Activated CD4-positive, alpha-beta T cell treated with anti-CD3 and anti-CD28 coated beads, Interleukin-2, amount 50 U/mL, for 16 hours (primary cell): ENCODE results near the gene PLXDC1.
A peak's percentile ranks its signal among the peaks of the same experiment; 100 is the strongest.
"Not testable (repeated sequence)": the region's sequence is repeated elsewhere in the genome, so short reads cannot be mapped to it uniquely, and the experiment has no call there.

Source experiments
- DNase-seq: peaks from one replicate; pipeline ENCODE4 v3.0.0-alpha.2; 2020

Gene PLXDC1

DNA sequence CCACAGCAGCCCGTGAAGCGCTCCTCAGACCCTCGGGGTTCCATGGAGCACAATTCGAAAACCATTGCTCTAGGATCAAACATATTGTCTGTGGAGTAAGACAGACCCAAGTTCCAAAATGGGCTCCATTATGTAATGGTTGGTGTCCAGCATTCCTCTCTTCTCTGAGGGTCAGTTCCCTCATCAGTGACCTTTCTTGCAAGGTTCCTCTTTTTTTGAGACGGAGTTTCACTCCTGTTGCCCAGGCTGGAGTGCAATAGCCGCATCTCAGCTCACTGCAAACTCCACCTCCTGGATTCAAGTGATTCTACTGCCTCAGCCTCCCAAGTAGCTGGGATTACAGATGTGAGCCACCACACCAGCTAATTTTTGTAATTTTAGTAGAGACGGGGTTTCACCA lies 28.4 kb downstream of the PLXDC1 start:
- DNase-seq: no peak

DNA sequence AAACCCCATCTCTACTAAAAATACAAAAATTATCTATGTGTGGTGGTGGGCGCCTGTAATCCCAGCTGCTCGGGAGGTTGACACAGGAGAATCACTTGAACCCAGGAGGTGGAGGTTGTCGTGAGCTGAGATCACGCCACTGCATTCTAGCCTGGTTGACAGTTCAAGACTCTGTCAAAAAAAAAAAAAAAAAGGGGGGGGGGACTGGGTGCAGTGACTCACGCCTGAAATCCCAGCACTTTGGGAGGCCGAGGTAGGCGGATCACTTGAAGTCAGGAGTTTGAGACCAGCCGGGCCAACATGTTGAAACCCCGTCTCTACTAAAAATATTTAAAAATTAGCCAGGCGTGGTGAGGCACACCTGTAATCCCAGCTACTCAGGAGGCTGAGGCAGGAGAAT lies 29.5 kb downstream of the PLXDC1 start:
- DNase-seq: not testable (repeated sequence)

DNA sequence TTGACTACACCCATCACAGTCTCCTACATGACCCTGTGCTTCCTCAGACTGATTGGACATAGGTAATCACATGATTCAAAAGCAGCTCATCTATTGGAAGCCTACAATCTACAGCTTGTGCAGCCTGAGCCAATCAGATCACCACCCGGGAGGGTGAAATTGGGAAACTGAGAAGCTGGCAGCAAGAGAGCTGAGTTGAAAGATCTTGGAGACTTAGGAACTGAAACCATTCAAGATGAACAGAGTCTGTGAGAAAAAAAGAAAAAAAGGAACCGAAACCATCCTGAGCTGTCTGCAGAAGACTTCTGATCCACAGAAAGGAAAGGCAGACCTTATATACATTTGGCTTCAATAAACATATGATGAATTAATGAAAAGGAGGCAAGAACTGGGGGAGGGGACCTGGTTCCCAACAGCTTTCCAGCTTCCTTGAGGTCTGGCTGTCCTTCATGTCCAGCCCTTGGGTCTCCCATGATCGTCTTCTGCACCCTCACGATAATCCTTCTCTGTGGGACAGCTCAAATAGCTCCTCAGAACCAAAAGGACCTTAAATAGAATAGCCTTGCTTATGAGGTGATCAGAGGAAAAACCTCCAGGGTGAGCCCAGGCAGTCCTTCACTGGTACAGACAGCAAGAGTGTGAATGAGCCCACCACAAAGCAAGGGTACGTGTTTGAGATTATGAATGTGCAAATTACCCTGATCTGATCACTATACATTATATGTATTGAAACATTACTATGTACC lies 32.6 kb downstream of the PLXDC1 start:
- no peak for DNase-seq

DNA sequence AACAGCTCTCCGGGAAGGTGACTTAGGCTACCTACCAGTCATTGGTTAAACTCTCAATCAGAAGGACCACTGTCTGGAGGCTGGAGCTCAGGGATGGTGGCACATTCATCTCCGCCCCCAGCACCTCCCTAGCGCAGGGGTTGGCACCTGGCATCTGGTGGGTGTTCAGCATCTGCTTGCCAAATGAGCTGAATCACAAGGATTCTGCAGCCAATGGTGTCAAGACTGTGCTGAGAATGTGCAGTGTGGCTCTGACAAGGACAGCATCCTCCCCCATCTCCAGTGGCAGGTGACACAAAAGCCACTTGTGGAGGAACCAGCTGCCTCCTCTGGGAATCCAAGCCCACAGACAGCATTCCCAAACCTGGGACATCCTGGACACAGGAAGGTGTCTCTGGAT lies 35.2 kb downstream of the PLXDC1 start:
- DNase-seq: no peak

DNA sequence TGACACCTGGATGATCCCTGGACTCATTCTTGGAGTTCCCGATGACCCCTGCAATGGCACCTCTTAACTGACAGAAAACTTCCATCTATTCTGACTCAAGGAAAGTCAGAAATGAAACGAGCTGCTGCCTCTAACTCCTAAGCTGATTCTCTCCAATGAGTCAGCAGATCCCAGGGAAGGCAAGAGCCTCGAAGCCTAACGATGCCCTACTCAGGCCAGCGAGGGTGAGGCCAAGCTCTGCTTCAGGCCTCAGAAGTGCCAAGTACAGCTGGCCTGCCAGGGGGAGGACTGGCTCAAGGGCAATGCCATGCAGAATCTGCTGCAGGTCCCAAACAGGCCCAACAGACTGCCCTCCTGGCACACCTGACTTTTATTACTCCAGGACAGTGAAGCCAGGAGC lies 36.3 kb downstream of the PLXDC1 start:
- no peak for DNase-seq

DNA sequence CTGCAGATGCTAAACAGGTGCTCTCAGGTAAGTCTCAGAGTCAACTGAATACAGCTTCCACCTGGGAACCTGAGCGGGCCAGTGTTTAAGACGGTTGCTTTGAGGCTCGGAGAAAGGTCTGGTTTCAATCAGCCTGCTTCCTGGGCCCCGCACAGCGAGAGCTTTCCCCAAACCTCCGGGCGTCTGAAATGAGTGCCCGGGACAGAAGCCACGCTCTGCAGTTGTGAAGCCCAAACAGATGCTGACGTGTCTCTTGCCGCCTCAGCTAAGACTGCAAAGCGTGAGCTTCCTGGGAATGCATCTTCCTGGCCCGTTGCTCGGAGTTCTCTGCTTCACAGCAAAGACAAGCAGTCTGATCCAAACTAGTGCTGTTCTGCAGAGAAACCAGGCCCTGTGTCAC lies 36.7 kb downstream of the PLXDC1 start:
- DNase-seq: no peak

DNA sequence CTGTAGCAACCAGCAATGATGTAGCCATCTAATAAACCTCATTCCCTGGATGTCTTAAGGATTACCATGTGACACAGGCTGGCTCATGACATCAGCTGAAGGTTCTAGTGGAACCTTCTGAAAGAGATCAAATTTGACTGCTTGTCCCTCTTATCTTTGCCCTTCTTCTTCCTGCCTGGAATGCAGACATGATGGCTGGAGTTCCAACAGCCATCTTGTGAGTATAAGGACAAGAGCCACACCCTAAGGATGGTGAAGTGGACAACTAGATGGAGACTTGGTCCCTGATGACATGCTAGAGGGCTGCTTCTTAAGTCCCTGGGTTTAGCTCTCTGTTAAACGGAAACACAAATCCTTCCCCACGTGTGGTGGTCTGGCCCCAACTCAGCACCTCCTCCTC lies 37.6 kb downstream of the PLXDC1 start:
- no peak for DNase-seq

DNA sequence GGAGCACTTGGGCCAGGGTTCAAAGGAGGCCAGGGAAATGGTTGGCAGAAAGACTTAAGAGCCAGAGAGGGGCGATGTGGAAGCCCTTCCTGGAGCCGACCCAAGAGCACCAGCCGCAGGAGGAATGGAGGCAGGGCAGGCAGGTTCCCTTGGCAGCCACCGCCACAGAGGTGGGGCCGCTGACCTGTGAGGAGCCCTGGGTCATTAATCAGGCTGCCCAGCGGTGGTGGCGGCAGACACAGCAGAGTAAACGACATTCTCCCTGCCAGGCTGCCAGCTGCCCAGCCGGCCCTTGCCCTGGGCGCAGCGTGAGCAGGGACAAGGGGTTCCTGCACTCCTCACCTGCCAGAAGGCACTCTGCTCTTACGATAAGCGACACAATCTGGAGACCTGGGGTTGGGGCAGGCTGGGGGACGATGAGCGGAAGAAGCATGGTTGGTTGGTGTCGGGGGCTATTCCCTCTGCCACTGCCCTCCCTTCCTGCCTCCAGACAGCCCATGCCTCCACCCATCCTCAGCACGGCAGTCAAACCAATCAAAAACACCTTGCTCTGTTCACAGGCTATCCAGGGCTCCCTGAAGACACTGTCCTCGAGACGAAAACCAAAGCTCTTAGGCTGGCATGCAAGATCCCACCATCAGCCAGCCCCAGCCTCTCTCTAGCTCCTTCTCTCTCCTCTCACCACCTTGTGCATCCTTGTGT lies 40.9 kb downstream of the PLXDC1 start:
- no peak for DNase-seq

DNA sequence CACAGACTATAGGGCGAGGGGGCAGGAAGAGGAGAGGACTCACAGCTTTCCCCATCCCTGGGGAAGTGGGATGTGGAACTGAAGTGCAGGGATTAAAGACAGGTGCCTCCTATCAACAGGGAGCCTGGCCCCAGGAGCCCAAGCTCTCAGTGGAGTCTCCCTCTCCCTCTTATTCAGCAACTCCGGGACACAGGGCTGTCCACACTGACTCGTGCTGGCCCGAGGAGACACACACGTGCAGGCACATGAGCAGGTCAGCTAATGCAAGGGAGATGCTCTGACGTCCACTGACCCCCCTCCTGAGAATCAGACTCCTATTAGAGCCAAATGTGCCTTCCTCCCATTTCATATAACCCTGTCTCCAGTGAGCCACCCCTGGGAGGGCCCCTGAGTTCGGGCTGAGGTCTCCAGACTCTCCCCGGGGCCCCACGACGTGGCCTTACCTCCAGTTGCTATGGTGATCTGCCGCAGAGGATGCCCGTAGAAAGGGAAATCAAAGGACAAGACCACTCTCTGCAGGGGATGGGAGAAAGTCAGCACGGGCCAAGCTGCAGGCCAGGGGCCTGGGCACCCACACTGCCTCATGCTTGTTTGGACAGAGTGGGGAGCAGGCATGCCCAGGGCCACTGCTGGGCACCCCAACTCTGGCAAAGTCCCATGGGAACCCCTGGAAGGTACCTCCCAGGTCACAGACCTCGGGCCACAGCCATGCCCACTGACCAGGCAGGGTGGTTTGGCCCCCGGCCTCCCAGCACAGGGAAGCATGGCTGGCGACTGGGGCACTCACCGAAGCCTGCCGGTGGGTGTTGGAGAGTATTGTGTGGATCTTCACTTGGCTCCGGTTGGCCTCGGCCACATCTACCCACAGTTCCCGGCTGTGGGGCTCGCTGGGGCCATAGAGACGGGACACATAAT lies 42.7 kb downstream of the PLXDC1 start:
- no peak for DNase-seq

DNA sequence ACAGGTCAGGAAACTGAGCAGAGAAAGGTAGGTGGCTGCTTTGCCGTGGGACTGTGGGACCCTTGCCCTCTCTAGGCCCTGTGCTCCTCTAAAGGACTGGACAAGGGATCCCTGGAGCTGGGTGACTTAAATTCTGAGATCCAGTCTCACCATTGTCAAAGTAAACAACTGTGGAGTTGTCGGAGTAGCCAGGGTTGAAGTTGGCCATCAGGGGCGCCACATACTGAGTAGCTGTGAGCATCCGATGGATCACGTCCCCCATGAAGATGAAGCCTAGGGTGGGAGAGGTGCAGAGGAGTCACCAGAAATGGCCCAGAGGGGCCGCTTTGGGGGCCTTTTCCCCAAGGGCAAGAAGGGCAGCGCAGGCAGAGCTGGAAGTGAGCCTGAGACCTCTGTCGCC lies 43.5 kb downstream of the PLXDC1 start:
- no peak for DNase-seq

DNA sequence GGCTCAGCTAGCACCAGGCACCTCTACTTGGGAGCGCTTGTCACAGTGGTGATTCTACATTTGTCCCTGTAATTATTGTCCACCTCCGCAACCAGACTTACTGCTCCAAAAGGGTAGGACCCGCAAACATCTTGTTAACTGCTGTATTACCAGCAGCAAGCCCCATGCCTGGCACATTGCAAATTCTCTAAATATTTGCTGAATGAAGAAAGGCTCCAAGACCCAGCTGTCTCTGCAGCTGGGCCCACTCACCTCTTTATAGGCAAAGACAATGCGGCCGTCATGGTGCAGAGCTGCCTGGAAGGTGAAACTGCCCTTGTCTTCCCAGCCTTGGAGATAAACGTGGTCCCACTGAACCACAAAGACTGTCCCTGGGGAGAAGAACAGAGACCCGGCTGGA lies 44.3 kb downstream of the PLXDC1 start:
- no peak for DNase-seq

DNA sequence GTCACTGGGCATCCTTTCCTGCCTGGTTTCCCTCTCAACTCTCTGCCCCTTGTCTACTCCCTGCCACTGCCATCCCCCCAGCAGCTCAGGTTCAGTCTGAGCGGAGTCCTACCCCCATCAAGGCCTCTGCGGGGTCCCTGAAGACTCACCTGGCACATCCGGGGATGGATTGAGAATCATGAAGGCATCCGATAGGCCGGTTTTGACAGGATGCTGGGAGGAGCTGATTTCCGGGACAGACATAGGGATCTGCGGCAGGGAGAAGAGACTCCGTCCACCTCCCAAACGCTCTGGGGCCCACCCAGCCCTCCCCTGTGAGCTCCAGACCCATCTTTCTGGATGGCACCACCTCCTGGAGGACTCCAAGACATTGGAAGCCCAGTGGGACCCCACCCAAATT lies 45.7 kb downstream of the PLXDC1 start:
- DNase-seq: no peak

DNA sequence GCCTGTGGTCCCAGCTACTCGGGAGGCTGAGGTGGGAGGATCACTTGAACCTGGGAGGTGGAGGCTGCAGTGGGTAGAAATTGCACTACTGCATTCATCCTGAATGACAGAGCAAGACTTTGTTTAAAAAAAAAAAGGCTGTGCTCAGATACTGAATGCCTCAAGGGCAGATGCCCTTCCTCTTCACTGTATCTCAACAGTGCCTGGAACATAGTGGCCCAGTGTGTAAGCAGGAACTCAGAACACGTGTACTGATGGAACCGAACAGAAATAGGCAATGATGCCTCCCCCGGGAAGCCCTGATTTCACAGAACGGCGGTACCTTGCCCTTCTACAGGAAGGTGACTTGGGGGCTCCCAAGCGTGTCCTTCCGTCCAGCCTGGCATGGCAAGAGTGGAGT lies 46.8 kb downstream of the PLXDC1 start:
- no peak for DNase-seq

DNA sequence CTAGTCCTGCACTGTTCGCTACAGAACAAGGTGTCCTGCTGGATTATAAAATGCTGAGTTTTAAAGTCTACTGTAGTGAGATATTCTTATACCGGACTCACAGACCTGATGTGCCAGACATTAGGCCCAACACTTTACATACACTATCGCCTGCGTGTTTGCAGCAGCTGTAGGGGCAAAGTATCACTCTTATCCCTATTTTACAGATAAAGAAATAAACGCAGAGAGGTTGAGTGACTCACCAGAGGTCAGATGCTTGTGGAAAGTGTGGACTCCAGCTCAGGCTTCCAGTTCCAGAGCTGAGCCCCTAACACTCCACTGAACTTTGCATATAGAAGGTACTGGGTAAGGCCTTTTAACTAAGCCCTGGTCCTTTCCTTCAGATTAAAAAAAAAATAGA lies 47.4 kb downstream of the PLXDC1 start:
- no peak for DNase-seq

DNA sequence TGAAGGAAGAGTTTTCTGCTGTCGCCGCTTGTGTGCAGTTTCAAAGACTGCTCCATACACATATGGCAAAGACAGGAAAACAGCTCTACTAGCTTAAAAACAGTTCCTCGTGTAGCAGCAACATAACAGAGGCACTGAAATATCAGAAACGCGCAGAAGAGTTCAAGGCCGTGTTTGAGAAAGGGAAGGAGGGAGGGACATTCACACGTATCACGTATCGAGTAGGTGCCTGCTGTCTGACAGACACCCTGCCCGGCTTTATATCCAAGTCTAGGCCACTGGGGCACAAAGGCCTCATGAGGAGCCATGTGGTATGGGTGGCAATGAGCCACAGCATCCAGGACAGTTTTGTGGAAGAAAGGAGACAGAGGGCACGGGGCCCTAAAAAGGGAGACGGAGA lies 50.3 kb downstream of the PLXDC1 start:
- DNase-seq: no peak

DNA sequence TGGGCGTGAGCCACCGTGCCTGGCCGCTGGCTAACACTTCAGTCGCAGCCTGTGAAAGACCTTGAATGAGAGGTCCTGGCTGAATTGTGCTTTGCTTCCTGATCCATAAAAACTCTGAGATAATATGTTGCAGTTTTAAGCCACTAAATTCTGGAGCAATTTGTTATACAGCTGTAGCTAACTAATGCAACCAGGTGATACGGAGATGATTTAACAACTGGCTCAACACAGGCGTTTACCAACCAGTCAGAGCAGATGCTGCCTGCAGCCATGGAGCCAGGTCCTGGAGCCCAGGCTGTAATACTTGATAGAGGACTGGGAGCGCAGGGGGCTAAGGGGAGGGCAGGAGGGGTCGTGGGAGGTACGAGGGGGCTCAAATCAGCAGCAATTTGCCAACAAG lies 50.9 kb downstream of the PLXDC1 start:
- DNase-seq: no peak

DNA sequence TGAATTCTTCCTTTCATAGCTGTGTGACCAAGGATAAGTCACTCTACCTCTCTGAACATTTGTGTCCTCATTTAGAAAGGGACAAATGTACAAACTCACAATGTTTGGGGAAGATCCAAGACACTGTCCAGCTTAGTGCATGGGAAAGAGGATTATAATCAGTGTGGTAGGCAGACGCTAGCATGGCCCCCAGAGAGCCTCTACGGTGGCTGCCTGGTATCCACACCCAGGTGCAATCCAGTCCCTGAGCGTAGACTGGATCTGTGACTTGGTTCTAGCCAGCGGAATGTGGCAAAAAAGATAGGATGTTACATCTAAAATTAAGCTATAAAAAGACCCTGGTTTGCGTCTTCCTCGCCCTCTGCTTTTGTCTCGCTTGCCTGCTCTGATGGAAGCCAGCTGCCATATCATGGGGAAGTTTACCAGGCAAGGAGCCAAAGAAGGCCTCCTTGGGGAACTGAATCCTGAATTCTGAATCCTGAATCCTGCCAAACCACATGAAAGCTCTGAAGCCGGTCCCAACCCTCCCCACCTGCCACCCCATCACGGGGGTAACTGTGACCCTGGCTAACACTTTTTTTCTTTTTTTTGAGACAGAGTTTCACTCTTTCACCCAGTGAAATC lies 51.7 kb downstream of the PLXDC1 start:
- DNase-seq: no peak

DNA sequence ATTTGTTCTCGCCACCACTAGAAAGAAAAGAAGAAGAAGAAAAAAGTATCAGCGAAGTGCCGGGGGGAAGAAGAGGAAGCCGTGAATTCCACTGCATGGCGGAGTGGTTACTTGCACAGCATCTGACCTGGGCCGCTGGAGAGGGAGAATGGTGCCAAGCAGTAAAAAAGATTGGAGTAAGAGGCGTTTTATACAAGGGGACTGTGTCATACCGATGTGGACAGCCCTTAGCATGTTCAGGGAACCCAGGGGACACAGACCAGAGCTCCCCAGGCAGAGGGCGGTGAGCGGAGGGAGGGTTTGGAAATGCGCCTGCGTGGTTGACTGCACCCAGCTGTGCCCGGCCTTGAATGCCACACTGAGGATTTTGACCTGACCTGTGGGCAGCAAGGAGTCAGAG lies 52.8 kb downstream of the PLXDC1 start:
- no peak for DNase-seq

DNA sequence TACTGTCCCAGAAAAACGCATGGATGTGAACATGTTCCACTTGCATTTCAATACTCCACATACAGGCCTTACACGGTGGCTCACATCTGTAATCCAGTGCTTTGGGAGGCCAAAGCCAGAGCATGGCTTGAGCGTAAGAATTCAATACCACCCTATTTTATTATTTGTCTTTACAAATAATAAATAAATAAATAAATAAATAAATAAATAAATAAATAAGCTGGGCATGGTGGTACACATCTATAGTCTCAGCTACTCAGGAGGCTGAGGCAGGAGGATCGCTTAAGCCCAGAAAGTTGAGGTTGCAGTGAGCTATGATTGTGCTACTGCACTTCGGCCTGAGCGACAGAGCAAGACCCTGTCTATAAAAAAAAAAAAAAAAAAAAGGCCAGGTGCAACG lies 53.9 kb downstream of the PLXDC1 start:
- no peak for DNase-seq

DNA sequence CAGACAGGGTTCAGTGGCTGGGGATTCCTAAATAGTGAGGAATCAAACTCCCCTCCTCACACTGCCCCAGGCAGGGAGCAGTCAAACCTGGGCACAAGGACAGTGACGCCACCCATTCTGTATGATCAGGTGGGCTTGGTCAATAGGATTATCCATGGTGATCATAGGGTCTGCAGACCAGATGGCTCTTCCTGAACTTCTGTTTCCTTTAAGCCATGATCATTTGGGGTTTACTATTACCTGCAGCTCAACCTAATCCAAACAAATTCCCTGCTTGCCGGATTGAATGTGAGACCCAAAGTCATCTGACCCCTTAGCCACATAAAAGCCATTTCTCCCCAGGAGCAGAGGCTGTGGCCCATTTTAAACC lies 54.3 kb downstream of the PLXDC1 start:
- DNase-seq: no peak

DNA sequence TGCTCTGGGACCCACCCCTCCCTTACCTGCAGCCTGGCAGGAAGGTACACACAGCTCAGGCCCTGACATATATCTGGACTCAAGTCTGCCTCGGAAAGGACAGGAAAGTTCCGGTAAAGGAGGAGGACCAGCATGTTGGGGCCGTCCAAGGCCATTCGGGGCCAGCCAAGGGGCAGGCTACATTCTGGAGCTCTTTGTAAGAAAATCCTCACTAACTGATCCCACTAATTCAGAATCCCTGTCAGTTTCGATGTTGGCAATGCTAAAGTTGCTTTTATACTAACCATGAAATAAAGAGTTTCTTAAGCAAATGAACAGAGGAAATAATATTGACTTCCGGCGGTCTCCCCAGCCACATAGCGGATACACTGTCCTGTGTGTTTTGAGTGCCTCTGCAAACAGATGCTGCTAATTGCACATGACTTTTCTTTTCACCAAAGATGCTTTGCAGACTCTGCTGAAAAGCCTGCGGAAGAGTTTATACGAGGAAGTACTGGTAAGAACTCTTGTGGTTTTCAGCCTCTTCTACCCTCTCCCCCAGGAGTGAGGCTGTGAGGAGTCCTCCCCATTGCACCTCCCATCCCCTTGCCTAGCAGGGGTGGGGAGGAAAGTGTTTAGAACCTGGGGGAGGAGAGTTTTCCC lies 54.8 kb downstream of the PLXDC1 start:
- peak; percentile 31 for DNase-seq

DNA sequence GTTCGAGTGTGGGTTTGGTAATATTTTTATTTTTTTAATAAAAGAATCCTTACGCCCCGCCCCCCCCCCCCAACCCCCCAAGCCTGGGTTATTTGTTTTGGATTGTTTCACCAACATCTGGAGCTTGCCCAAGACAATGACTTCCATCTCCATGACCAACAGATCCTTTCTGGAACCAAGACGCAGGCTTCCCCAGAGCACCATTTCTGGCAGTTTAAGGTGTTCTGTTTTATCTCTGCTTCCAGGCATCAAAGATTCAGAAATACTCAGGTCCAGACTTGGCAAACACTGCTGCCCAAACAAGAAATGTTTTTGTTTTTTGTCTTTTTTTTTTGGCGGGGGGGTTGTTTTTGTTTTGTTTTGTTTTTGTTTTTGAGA lies 56.1 kb downstream of the PLXDC1 start:
- DNase-seq: no peak
